Testis (tissue), 2 donors: Measurements from ENCODE around the gene PRR15L.

Experiments
- POLR2A ChIP-seq: fragments of 450-650 bp; IDR thresholded peaks from one replicate; pipeline ENCODE4 v1.6.1; 2017; ENCODE audit warnings: antibody characterized with exemption, mild to moderate bottlenecking, moderate library complexity
- TF ChIP-seq, protein P1 (sequence below), 3 experiments: fragments of 450-650 bp in 2 of 3; fragments of 200-600 bp in 1 of 3; sonication (generic) in 1 of 3; IDR thresholded peaks; one replicate each; pipeline ENCODE4 v1.5.1; 2016 to 2019; ENCODE audit warnings: antibody characterized with exemption in 3 of 3, mild to moderate bottlenecking in 2 of 3, moderate library complexity in 1 of 3

DNA sequence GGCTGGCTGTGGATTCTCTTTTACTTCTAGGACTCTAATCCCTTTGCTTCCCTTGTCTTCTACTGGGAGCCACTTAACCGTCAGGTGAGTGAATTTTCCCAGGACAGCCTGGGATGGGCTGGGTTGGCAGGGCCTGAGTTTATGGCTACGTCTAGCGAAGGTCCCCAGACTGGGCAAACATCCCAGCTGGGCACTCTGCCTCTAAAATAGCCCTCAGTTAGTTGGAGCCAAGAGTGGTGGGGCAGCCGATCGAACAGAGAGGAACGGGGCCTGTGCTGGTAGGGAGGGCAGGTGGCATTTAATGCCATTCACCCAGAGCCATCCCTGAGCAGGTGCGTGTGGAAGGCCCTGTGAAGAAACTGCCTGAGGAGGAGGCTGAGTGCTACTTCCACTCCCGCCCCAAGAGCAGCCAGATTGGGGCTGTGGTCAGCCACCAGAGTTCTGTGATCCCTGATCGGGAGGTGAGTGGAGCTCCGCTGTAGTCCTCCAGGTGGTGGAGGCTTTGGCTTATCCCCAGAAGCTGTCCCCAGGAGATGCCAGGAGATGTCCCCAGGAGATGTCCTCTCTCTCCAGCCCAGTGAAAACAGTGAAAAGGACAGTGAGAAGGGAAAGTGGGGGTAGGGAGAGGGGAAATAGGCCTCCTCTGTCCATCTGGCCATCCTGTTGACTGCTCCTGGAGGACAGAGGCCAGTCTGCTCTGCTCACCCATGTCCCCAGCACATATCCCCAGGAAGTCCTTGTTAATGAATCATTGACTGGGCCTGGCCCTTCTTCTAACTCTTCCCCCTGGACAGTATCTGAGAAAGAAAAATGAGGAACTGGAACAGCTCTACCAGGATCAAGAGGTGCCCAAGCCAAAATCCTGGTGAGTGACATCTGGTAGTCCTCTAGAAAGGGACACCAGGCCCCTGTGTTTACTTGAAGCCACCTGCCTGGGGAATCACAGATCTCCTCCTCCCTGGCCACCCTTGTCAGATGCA lies 11.9 kb downstream of the PRR15L start:
- TF ChIP-seq, protein P1, sequence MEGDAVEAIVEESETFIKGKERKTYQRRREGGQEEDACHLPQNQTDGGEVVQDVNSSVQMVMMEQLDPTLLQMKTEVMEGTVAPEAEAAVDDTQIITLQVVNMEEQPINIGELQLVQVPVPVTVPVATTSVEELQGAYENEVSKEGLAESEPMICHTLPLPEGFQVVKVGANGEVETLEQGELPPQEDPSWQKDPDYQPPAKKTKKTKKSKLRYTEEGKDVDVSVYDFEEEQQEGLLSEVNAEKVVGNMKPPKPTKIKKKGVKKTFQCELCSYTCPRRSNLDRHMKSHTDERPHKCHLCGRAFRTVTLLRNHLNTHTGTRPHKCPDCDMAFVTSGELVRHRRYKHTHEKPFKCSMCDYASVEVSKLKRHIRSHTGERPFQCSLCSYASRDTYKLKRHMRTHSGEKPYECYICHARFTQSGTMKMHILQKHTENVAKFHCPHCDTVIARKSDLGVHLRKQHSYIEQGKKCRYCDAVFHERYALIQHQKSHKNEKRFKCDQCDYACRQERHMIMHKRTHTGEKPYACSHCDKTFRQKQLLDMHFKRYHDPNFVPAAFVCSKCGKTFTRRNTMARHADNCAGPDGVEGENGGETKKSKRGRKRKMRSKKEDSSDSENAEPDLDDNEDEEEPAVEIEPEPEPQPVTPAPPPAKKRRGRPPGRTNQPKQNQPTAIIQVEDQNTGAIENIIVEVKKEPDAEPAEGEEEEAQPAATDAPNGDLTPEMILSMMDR (IDR thresholded peaks at IDR 0.05), result no peak
- TF ChIP-seq POLR2A, result no peak
